Epidermal melanocyte (primary cell): ENCODE data around the gene TICAM1.
"Not testable (repeated sequence)": the region's sequence is repeated elsewhere in the genome, so short reads cannot be mapped to it uniquely, and the experiment has no call there.

ENCODE experiments used
- DNase-seq: peaks from one replicate; pipeline ENCODE4 v3.0.0; 2011; ENCODE audit warnings: low spot score; ENCODE audit not compliant: insufficient read length

Gene TICAM1

DNA sequence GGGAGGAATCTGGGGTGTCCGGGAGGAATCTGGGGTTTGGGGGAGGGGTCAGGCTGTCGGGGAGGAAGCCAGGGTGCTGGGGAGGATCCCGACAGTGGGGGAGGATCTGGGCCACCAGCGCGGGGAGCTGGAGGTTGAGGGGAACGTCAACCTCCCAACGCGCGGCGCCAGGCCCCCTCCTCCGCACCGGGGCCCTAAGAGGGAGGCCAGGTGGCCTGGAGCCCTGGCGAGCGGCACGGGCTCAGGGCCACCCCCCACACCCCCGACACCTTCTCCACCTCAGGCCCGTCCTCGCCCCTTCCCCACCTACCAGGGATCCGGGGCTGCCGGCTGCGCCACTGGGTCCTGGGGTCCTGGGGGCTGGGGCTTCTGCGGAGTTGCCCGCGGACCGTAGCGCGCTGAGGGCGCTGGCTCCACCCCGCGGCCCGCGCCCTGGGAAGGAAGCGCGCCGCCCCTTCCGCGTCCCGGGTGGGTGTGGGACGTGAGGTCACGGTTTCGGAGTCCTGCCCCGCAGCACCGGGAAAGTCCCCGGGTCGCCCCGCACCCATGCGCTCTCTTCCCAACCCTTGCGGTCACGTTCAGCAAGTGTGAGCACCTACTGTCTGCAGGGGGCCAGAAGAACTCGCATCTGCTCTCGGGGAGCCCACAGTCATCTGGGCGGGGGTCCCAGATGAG is at the start of gene TICAM1:
Gene TICAM1, minus strand, starts transcription at position 409 of the 675 bp plus-strand sequence. CDS start 13,335 bp downstream, outside the sequence.
- DNase-seq: peak; percentile 75

DNA sequence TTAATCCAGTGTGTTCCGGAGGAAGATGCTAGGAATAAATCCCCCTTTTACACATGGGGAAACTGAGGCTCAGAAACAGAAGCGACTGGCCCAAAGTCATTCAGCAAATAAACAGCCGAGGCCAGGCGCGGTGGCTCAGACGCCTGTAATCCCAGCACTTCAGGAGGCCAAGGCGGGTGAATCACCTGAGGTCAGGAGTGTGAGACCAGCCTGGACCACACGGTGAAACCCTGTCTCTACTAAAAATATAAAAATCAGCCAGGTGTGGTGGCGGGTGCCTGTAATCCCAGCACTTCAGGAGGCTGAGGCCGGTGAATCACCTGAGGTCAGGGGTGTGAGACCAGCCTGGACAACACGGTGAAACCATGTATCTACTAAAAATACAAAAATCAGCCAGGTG is 47.5 kb upstream of the TICAM1 start:
- no peak for DNase-seq

DNA sequence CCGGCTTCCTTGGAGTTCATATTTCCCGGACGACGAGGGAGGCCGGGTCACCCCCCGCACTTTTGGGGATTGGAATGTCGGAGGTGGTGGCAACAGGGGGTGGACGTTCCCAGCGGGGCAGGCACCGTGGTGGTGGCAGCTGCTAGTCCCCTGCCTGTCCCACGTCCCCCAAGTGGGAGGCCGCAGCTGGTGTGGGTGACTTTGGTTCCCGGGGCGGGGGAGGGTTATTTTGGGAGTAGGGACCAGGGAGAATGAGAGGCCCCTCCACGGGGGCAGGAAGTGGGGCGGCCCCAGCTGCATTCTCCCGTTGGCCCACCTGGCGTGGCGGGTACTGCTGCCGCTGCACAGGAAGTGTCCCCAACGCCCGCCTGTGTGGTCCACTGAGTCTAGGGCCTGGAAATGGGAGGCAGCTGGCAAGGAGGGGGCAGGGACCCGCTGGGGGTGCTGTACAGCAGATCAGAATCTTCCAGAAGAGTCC is 47.0 kb upstream of the TICAM1 start:
- no peak for DNase-seq

DNA sequence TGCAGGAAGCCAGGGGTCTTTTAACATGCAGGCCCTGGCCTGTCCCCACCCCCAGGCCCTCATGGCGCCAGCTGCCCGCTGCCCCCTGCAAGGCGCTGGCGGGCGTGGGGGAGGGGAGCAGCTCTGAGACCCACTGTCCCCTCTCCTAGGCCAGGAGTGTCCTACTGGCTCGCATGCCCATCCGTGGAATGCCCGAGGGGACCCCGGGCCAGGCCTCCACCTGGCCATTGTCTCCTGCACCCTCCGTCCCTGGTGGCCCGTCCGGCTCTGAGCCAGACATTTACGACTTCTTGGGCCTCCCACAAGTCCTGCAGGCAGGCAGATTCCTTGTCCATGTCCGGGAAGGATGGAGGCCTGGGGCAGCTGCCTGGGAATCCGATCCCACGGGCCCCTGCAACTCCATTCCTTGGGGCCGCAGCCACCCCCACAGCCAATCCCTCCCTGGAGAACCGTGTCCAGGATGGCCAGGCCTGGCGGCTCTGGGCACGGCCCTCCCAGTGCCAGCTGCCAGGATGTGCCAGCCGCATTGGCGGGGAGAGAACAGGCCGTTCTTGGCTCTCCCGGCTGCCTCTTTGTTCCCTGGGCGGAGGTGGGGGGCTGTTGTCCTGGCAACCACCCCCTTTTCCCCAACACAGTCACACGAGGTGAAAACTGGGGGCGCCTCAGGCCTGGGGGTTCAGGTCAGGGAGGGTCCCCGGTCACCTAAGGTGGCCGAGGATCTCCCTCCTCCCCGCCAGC is 46.4 kb upstream of the TICAM1 start:
- DNase-seq: no peak

DNA sequence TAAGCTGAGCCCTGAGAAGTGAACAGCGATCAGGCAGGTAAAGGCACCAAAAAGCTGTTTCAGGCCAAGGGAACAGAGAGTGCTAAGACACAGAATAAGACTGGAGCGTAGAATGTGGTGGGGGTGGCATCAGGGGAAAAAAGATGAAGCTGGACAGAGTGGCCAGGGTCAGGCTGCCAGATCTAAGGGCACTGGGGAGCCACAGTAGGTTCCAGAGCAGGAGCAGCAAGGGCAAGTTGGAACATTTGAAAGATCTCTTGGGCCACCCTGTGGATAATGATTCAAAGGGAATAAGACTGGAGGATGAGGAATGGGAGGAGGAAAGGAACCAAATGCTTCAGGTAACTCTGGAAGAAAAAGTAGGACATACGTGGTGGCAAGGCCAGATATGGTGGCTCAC is 42.4 kb upstream of the TICAM1 start:
- DNase-seq: no peak

DNA sequence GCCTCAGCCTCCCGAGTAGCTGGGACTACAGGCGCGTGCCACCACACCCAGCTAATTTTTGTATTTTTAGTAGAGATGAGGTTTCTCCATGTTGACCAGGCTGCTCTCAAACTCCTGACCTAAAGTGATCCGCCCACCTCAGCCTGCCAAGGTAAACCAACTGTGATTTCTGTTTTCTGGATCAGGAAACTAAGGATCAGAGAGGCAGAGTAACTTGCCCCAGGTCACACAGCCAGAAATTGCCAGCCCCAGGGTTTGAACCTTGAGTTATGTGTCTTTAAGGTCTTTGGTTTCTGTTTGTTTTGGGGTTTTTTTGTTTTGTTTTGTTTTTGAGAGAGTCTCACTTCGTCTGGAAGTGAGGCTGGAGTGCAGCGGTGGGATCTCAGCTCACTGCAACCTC is 40.2 kb upstream of the TICAM1 start:
- DNase-seq: no peak

DNA sequence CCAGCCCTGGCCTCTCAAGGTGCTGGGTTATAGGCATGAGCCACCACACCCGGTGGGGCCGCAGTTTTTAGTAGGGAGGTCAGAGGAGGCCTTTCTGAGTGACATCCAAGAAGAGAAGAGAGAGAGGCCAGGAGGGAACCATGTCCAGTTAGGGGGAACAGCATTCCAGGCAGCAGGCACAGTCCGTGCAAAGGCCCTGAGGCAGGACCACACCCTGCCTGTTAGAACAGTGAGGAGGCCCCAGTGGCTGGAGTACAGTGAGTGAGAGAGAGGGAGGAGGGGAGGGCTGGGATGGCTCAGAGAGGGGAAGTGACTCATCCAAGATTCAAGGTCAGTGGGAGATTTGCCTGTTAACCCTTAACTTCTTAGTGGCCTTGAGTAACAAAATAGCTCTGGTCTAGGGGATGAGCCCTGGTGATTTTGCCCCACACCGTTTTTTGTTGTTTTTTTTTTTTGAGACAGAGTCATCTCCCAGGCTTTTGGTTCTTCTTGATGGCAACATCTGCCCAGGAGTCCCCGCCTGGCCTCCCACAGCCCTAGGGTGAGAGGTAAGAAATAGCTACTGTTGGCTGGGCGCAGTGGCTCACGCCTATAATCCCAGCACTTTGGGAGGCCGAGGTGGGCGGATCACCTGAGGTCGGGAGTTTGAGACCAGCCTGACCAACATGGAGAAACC is 38.7 kb upstream of the TICAM1 start:
- no peak for DNase-seq

DNA sequence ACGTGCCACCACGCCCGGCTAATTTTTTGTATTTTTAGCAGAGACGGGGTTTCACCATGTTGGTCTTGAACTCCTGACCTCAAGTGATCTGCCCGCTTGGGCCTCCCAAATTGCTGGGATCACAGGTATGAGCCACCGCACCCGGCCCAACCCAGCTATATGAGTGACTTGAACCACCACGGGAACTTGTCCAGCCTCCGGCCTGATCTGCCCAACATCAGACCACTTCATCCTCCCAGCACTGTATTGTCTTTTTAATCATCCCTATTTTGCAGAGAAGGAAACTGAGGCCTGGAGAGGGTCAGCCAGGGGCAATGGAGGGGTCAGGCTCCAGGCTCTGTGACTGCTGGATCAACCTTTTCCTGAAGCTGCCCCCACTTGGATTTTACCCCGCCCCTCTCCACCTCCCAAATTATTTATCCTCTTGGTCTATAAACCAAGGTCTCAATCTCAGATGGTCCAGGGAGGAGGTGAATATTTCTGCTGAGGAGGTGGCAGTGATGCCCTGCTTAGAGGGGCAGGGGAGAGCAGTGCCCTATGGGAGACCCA is 36.8 kb upstream of the TICAM1 start:
- no peak for DNase-seq

DNA sequence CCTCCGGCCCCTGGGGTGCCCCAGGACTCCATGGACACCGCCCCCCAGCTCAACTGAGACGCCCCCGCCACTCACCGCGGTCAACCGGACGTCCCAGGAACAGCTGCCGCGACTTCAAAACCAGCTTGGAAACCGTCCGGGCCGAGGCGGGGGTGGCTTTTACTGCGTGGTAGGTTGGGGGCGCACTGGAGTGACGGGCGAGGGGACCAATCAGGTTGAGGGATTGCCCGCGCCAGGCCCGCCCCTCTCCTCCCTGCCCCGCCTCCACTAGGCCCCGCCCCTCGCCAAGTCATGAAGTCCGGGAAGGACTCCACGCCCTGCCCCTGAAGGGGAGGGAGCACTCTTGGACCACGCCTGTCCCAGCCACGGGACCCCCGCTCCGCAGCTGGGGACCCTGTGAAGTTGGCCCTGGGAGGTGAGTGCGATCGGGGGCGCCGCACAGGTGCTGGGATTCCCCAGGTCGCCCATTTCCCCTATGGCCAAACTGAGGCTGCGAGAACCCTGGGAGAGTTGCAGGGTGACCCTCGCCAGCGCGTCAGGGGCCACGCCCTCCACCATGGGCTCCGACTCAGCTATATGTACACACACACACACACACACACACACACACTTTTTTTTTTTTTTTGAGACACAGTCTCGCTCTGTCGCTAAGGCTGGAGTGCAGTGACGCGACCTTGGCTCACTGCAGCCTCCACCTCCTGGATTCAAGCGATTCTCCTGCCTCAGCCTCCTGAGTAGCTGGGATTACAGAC is 36.2 kb upstream of the TICAM1 start, which contains the start of gene PLIN3:
Gene PLIN3, minus strand, starts transcription at position 134 of the 752 bp plus-strand sequence. CDS start 6,273 bp downstream, outside the sequence.
- peak; percentile 97 for DNase-seq

DNA sequence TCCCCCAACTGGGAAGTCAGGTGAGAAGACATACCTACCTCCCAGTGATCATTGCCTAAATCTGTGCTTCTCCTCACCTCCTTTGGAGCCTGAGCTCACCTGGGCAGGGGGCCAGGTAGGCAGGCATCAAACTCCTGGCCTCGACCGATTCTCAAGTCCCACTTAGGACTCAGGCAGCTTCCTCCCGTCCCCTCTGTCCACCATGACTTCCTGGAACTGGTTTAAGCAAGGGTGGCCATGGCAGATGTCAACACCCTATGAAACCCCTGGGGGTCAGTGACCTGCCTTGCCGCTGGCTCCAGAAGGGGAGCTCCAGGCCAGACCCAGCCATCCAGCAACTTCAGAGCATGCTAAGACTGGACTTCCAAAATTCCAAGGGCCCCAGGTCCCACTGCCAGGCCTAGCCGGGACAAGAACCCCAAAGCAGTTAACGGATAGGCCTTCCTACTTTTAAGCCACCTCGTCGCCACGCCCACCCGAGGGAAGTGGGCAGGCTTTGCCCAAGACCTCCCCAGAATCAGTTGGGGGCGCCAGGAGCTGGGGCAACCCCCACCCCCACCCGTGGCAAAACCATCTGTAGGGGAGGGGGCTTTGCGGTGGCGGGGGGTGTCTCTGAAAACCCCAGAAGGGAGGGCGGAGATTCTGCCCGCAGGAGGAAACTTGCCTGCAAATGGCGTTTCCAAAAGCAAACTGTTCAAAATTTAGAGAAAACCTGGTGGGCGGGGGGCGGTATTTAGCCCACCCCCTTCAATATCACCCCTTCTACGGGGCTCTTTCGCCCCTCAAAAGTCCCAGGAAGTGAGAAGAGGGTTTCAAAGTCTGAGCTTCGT is 35.3 kb upstream of the TICAM1 start:
- peak; percentile 28 for DNase-seq

DNA sequence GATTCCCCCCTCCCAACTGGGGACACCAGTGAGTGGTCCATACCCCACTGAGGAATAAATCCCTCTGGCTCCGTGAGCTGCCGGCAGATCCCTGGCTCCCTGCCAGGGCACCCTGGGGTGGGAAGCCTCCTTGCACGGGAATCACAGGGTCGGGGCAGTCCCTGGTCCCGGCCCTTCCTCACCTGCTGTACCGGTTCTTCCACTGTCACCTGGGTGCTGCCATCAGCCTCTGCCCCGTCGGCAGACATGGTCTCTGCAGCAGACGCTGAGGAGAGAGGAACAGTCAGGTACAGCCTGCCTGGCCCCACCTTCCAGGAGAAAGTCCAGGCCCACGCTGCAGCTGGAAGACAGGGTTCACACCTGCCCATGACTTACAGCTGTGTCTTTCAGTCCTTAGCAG is 29.6 kb upstream of the TICAM1 start:
- DNase-seq: no peak

DNA sequence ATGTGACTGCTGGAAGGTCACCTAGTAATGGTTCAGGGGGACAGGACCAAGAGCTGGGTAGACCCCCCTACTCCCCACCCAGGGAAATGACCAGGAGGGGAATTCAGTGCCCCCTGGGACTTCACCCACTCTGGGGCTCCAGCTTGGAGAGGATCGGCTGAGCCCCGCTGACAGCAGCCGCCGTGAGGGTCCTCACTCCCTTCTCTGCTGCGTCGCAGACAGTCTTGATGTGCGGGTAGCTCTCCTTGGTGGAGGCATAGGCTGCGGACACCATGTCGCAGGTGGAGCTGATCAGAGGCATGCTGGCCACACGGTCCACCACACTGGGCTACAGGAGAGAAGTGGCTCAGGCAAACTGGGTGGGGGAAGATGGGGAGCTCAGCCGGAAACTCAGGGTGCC is 28.2 kb upstream of the TICAM1 start:
- no peak for DNase-seq

DNA sequence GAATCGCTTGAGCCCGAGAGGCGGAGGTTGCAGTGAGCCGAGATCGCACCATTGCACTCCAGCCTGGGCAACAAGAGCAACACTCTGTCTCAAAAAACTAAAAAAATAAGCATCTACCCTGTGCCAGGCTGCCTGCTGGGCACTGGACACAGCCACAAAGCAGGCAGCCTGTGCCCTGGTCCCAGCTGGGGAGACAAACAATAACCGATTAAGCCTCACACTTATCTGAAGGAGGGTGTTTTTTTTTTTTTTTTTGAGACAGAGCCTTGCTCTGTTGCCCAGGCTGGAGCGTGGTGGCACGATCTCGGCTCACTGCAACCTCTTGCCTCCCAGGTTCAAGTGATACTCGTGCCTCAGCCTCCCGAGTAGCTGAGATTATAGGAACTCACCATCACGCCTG is 25.0 kb upstream of the TICAM1 start:
- not testable (repeated sequence) for DNase-seq

DNA sequence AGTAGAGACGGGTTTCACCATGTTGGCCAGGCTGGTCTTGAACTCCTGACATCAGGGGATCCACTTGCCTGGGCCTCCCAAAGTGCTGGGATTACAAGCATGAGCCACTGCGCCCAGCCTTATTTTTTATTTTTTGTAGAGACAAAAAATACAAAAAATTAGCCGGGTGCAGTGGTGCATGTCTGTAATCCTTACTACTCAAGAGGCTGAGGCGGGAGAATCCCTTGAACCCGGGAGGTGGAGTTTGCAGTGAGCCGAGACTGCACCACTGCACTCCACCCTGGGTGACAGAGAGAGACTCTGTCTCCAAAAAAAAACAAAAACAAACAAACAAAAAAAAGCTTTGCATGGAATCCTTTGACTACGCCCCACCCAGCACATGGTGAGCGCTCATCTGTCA is 22.0 kb upstream of the TICAM1 start:
- not testable (repeated sequence) for DNase-seq

DNA sequence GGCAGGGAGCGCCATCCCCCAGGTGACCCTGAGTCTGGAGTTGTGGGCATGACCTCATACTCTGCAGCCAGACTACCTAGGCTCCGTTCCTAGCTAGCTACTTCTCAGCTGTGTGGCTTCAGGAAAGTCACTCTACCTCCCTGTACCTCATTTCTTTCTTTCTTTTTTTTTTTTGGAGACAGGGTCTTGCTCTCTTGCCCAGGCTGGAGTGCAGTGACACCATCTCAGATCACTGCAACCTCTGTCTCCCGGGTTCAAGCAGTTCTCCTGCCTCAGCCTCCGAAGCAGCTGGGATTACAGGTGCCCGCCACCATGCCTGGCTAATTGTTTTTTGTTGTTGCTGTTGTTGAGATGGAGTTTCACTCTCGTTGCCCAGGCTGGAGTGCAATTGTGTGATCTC is 21.0 kb upstream of the TICAM1 start:
- DNase-seq: no peak

DNA sequence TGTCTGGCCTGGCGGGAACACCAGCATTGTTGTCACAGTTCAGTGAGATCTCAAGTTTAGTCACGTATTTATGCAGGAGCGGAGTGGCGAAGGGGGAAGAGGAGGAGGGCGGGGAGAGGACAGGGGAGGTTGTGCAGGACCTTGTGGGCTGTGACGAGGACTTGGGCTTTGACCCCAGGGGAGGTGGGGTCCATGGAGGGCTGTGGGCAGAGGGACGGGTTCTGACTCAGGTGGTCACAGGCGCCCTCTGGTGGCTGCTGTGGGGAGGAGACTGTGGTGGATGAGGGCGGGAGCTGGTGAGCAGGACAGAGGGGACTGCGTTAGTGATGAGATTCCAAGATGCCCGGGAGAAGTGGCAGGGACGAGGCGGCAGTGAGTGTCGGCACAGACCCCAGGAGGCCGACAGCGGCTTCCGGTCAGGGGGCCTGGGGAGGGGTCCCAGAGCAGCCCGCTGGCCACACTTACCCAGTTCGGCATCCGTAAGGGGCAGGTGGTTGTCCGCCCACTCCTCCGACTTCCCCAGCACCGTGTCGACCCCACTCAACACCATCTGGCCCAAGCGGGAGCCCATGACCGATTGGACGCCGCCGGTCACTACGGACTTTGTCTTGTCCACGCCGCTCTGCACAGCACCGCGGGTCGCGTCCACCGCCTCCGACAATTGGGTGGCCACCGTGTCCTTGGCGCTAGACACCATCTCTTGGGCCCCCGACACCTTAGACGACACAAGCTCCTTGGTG is 20.2 kb upstream of the TICAM1 start:
- peak; percentile 54 for DNase-seq

DNA sequence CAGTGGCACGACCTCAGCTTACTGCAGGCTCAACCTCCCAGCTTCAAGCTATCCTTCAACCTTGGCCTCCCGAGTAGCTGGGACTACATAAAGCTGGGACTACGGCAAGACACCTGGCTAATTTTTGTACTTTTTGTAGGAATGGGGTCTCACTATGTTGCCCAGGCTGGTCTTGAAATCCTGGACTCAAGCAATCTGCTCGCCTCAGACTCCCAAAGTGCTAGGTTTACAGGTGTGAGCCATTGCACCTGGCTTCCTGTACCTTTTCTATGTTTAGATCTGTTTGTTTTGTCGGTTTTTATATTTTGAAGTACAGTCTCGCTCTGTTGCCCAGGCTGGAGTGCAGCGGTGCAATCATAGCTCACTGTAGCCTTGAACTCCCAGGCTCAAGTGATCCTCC is 17.5 kb upstream of the TICAM1 start:
- DNase-seq: no peak

DNA sequence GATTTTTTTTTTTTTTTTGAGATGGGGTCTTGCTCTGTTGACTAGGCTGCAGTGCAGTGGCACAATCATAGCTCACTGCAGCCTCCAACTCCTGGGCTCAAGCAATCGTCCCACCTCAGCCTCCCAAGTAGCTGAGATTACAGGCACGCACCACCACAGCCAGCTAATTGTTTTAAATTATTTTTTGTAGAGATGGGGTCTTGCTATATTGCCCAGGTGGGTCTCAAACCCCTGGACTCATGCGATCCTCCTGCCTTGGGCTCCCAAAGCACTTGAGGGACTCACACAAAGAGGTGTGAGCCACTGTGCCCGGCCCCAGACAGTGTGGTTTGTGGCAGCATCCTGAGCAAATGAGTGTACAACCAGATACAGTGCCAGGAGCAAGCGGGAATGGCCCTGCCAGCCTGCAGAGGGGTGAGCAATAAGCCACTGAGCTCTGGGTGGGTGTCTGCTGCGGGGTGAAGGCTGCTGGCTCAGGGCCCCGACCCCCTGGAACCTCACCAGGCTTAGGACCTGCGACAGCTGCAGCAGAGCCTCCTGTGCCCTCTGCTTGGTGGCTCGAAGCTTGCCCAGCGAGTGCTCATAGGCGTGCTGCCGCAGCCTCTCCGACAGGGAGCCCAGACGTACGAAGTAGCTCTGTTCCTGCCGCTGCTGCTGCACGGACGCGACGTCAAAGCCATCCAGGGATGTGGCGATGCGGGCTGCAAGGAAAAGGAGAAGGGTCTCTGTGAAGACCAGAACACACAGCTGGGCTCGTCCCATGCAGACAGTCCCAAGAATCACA is 15.9 kb upstream of the TICAM1 start:
- DNase-seq: no peak

DNA sequence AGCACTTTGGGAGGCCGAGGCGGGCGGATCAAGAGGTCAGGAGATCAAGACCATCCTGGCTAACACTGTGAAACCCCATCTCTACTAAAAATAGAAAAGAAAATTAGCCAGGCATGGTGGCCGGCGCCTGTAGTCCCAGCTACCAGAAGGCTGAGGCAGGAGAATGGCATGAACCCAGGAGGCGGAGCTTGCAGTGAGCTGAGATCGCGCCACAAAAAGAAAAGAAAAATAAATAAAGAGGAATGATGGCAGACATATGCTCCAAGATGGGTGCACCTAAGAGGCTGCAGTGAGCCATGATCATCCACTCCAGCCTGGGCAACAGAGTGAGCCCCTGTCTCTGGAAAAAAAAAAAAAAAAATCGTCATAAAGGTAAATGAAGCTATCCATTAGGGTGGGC is 14.5 kb upstream of the TICAM1 start:
- not testable (repeated sequence) for DNase-seq
